Middle frontal gyrus (tissue), 1 donor: ENCODE data around the gene CILP.

ENCODE experiments used
- DNase-seq: peaks from one replicate; pipeline ENCODE4 v3.0.0-alpha.2; 2015; ENCODE audit warnings: low spot score; ENCODE audit errors: extremely low spot score

CILP gene

DNA sequence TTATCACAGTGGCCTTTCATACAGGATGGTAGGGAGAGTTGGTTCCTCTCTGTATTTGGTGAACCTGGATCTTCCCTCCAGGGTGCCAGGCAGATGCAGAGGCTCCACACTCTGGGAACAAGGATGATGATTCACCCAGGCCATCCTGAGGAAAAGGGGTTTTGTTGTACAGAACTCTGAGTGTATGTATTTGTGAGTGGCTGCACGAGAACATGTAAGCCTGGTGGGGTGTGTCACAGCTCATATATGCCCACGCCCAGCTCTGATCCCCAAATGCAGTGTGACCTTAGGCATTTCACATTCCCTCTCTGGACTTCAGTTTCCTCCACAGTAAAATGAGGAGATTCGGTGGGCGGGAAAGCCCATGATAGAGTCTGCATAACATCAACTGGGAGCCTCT, 11.6 kb upstream of the CILP start:
- no peak for DNase-seq

- no peak for DNase-seq
These were observed 10.4 kb upstream of the CILP start for GRCh38 chr15:65221697-65222096.

GRCh38 chr15:65219137-65219536, 7.9 kb upstream of the CILP start:
- DNase-seq = no peak

DNA sequence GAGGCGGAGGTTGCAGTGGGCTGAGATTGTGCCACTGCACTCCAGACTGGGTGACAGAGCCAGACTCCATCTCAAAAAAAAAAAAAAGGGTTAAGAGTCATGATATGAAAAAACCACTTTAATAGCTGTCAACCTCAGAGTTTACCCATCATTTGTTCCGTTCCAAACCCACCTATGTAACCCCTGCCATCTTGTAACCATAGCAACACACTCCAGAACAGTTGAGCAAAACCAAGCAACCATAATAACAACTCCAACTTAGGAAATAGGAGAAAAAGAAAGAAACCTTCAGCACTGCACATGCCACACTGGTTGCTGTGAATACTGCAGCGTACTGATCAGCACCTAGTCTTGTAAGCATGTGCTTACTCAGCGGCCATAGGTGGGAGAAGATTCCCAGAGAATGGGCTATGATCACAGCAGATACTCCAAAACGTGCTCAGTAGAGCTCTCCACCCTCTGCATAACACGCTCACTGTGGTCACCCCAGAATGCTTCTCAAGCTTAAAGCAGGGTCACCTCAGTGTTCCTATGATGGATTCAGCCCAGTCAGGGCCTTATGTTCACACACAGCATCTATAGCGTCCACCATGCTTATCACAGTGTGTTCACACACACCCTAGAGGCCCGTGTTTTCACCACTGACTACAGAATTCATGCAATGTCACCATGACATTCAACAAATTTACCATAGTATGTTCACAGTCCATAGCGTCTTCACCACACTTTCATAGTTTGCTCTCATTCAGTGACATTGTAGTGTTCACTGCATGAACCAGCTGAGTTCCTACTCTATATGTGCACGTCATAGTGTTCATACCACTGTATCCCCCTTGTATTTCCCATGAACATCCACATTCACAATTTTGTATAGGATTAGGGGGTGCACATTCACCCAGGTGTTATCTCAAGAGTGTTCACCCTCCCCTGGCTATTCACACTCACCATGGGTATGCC, 6.5 kb upstream of the CILP start:
- DNase-seq = no peak

- DNase-seq = no peak
These were observed 4.2 kb upstream of the CILP start for GRCh38 chr15:65215496-65215895.

GRCh38 chr15:65214010-65214409, 2.7 kb upstream of the CILP start:
- DNase-seq = no peak

GRCh38 chr15:65213241-65213640, 2.0 kb upstream of the CILP start:
- DNase-seq = no peak

- DNase-seq = no peak
These were observed 824 bp upstream of the CILP start for GRCh38 chr15:65212097-65212496.

- DNase-seq = no peak
These were observed 259 bp upstream of the CILP start for GRCh38 chr15:65211482-65211982.

DNA sequence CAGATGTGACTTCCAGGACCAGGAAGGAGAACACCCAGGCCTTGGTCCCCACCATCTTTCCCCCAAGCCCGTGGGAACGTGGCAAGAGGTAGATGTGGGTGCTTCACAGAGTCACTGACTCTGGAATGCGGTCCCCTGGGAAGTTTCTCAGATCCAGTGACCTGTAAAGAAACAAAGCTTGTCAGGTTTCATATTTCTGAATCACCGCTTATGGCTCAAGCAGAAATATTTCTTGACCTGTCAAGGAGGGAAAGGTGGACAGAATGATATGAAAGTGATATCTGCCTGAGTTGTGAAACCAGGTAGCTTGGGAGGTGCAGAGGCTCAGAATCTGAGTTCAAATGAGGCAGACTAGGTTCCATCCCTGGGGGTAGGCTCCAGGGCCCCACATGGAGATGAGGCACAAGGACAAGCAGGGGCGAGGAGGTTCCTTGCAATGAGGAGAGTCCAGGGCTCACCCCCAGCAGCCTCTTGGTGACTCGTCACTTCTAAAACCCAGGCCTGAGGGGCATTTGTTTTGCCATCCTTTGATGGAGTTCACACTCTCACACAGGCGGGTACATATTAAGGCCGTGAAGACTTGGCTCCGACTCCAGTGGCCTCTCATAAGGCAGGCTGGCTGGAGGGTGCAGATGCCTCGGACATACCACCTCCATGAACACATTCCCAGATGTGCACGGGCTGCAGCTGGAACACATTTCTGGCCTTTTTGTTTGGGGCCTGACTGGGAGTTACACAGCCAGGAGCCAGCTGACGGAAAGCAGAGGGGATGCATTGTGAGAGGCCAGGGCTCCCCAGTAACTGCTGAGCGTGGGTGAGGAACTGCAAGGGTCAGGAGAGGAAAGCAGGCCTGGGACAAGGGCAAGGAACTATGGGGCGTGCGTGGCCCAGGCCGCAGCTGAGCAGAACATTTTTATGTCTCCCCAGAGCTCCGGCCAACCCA, 1.3 kb downstream of the CILP start:
- no peak for DNase-seq

DNA sequence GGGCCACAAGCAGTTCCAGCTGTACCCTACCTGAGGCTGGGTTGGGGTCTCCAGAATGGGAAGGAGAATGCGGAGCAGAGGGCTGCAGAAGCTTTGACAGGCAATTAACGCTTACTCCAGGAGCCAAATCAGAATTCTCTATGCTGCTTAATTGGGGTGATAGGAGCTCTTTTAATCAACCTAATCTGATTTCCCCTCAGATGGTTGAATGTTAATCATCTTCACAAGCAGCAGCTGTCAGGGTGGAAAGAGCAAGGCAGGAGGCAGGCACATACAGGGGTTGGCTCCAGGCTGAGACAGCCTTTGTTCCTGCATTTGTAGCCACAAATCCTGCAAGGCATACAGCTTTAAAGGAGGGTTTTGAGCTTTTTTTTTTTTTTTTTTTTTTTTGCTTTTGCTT, 2.6 kb downstream of the CILP start:
- DNase-seq = no peak

- no peak for DNase-seq
These were observed 3.9 kb downstream of the CILP start for GRCh38 chr15:65207280-65207840.

DNA sequence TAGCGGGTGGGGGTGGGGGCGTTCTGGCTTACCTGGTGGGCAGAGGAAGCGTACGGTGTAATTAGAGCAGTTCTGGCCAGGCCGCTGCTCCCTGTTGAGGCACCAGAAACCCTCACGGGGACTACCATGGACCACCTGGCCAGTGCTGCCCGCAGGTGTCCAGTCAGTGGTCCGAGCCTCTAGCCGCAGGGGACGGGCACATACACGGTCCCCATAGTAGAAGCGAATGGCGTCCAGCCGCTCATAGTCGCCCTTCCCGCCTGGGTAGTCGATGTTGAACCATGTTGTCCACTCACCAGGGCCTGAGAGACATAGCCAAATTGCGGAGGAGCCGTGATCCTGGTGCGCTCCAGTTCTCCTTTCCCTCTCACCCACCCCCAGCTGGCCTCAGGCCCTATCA, 4.5 kb downstream of the CILP start:
- DNase-seq = no peak

- DNase-seq = no peak
These were observed 6.2 kb downstream of the CILP start for GRCh38 chr15:65204931-65205660.

DNA sequence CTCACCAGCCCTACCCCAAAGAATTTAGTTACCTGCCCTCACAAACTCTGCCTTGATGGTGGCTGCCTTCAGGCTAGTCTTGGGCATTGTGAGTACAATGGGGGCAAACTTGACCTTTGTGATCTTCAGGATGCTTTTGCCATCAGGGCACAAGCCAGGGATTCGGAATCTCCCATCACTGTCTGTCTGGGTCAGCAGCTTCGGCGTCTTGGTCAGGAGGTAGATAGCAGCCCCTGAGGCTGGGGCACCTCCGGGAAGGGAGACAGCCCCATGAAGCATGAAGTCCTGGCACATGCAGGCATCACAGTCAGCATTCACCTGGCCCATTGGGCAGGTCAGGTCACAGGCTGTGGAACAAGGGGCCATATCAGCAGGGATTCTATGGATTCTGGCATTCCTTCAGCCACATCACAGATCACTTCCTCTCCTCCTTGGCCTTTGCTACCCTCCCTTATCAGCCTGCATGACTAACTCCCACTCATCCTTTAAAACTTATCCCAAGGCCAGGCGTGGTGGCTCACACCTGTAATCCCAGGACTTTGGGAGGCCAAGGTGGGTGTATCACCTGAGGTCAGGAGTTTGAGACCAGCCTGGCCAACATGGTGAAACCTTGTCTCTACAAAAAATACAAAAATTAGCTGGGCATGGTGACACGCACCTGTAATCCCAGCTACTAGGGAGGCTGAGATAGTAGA, 6.9 kb downstream of the CILP start:
- no peak for DNase-seq

DNA sequence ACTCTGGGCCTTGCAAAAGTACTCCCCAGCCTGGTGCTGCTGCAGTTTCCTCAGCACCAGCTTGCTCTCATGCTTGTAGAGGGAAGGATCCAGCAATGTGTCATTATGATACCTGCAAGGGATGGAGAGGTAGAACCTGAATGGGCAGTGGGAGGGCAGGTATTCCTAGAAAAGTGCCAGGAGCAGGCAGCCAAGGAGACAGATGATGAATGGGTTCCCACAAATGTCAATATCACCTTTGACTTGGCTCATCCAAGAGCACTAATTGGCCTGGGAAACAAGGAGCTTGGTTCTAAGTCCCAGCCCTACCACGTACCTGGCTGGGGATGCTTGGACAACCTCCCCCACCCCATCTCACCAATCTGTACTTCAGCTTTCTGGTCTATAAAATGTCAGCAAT, 9.4 kb downstream of the CILP start:
- no peak for DNase-seq

GRCh38 chr15:65198571-65198970, 12.7 kb downstream of the CILP start:
- DNase-seq = no peak

DNA sequence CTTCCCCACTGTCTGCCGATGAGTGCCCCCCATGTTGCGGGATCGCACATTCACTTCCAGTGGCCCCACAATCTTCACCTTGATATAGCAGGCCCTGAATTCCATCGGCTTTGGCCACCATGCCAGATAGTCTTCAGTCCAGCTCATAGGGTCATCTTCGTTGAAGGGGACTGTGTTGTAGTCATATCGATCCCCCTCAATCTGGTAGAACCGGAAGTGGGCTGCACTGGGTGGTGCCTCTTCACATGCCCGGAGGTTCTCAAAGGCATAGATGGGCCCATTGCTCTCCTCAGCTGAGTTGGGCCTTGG, 14.0 kb downstream of the CILP start:
- DNase-seq = no peak

DNA sequence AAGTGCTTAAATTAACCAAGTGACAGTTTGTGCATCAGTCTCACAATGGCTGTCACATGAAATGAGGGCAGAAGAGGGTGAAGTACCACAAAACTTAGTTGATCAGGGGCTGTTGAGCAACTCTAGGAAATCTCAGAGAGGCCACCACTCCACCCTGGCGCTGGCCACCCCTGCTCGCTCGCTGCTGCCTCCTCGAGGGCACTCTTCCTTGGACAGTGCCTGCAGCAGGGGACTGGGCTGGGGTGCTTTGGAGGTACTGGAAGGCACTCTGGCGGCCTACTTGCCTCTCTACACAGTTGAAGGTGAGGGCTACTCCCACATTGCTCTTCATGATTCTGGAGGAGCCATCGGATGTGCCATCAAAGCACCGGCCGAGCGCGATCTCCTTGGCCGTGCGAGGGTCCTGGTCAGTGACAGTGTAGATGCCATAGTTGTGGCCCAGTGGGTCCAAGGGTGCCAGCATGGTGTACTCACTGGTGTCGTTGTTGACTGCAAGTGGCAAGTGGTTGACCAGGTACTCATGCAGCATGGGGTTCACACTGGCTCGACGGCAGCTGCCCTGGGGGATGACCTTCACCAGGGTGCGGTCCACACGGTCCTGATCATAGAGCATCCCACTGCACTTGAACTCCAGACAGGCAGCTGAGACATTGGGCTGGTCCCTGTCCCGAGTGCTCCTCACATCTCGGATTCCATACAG, 14.5 kb downstream of the CILP start:
- DNase-seq = no peak

DNA sequence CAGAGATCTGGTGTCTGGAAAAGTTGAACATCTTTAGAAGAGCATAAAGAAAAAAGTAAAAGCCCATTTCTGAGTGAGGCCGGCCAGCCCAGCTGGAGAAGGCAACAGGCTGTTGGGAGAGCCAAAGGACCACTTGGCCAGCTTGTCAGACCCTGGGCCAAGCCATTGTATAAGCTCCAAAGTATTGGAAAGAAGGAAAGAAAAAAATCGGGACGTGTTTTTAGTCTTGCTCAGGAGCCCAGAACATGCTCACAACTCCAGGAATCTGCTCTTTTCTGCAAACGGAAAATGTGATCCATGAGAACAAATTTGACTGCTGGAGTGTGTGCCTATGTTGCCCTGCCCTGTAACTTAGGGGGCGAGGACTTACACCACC, 15.7 kb downstream of the CILP start:
- DNase-seq = no peak
